Measurements from ENCODE around the gene MCCC2.
"Not testable (repeated sequence)": the region's sequence is repeated elsewhere in the genome, so short reads cannot be mapped to it uniquely, and the experiment has no call there.

MCCC2 gene

DNA sequence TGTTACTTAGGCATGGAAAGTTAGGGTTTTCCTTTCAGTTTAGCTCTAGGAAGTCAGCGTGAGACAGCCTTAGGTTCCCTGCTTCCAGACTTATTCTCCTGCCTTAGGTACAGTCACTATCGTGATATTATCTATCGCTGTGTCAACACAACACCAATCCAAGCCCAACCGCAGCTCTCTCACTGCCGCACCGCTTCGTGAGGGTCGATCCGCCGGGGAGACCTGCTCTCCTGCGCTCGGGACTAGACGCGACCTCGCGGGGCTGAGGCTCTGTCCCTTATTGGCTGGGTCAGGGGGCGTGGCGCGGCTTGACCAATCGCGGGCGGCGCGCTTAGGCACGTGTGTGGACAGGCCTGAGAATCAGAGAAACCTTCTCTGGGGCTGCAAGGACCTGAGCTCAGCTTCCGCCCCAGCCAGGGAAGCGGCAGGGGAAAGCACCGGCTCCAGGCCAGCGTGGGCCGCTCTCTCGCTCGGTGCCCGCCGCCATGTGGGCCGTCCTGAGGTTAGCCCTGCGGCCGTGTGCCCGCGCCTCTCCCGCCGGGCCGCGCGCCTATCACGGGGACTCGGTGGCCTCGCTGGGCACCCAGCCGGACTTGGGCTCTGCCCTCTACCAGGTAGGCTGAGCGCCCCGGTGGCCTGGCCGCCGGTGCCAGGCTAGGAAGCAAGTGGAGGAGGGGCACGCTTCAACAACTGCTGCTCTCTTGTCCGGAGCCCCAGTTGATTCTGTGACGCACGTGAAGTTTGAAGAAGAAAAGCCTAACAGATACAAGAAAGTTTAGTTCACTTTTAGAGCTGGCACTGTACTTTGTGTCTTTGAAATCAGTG lies at the start of gene MCCC2:
Gene MCCC2 (plus strand): TSS at position 400 of the 825 bp plus-strand sequence. CDS start 86 bp downstream, at position 486.
- DNase-seq: peak; percentile 97

GRCh38 chr5:71537687-71538086 lies 49.5 kb upstream of the MCCC2 start:
- DNase-seq: peak; percentile 70

DNA sequence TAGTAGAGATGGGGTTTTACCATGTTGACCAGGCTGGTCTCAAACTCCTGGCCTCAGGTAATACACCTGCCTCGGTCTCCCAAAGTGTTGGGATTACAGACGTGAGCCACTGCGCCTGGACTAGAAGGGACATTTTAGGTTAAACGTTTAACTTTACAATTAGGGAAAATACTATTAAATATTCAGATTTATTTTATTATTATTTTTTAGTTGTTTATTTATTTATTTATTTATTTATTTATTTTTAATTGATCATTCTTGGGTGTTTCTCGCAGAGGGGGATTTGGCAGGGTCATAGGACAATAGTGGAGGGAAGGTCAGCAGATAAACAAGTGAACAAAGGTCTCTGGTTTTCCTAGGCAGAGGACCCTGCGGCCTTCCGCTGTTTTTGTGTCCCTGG lies 36.3 kb upstream of the MCCC2 start:
- DNase-seq: not testable (repeated sequence)

GRCh38 chr5:71551582-71551981 lies 35.6 kb upstream of the MCCC2 start:
- DNase-seq: not testable (repeated sequence)

GRCh38 chr5:71552026-71552749 lies 35.0 kb upstream of the MCCC2 start:
- DNase-seq: not testable (repeated sequence)

DNA sequence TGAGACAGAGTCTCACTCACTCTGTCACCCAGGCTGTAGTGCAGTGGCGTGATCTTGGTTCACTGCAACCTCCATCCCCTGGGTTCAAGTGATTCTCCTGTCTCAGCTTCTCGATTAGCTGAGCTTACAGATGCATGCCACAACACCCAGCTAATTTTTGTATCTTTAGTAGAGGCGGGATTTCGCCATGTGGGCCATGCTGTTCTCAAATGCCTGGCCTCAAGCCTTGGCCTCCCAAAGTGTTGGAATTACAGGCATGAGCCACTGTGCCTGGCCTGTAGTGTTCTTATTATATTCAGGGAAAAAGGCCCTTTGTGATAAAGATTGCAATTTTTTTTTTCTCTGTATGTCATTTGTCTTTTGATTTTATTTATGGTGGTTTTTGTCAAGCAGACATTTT lies 24.0 kb upstream of the MCCC2 start:
- no peak for DNase-seq

DNA sequence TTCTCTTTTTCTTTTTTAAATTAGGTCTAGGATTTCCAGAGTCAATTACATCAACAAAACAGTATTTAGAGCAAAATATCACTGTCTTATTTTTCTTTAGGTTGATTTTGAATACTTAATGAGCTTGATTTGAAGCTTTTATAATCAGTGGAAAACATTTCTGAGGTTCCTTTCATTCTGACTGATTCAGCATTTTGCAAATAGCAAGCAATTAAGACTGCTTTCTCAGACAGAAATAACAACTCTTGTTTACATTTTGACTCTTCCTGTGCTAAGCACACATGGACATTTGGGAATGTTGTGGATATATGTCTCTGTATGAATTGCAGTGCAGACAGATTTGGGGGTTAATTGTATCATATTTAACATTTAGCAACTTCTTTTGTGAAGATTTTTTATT lies 22.2 kb upstream of the MCCC2 start:
- DNase-seq: no peak

DNA sequence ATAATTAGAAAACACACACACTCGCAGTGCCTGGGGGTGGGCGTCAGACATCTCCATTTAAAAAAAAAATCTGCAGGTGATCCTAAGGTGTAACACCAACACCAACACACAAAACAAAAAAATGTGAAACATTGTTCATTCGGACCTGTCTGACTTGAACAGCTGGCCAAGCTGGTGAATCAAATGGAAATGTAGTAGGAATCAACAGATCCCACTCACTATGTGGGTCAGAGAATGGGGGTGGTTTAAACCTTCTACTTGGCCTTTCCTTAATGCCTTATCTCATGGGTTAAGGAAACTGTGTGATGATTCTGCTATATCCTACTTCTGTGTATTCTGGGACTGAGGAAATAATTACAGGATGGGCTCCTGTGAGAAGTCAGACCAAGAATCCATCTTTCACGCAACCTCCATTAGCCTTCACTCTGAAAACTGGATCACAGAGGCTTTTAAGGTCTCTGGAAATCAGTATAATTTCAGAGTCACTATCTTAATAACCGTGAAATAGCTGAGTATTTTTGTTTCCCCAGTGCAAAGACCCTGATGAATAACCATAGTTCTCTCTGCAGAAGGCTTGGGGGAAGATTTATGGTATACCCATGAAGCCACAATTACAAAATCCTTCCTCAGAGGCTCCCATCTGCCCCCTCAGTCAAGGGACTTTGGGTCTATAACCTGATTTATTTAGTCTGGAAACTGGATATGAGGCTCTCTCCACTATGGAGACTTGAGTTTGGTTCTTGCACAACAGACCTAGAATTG lies 17.2 kb upstream of the MCCC2 start:
- DNase-seq: no peak

- not testable (repeated sequence) for DNase-seq
Observed at GRCh38 chr5:71571811-71572210, 15.3 kb upstream of the MCCC2 start.

DNA sequence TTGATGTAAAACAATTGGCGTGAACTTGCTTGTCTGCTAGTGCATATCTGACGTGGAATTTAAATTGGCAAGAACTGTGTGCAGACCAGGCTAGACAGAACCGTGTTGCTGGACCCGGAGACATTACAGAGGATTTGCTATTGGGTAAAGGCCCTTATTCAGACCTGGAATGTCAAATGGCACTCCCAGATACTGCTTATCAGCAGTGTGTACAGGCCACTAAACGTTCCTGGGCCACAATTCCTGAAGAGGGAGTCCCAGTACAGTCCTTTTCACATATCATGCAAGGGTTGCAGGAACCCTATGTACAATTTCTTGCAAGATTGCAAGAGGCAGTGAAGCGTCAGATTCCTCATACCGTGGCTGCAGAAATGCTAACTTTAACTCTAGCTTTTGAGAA lies 13.5 kb upstream of the MCCC2 start:
- DNase-seq: no peak

GRCh38 chr5:71575588-71575987 lies 11.6 kb upstream of the MCCC2 start:
- DNase-seq: not testable (repeated sequence)

DNA sequence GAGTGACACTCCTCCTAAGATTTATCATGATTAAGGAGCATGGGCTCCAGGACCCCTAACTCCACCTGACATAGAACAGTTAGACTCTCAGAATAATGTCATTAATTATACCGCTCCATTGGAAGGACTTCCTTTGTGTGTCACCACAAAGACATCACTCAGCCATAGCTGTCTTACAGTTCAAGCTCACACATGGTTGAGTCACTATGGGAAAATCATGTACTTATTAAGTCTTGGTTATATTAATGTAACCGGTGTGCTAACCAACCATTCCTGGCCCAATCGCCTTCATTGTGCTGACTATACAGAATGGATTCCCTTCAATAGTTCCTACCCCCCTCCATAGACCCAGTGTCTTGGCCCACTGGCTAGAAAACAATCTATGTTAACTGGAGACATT lies 10.9 kb upstream of the MCCC2 start:
- DNase-seq: no peak

DNA sequence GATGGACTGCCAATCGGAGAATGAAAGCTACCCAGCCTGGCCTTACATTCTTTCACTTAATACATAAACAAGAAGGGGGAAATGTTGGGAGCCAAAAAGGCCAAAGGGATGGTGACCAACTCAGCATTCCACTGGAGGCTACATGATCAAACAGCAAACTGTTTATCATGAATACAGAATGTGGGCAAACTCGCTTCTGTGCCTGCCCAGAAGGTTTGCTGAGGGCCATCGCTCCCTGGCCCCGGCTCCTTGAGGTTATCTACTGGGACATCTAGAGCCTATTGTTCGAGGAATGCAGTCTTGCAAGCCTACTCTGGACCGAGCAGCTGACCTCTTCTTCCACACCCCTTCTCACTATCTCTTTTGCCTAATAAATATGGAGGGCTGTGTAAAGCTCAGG lies 9.3 kb upstream of the MCCC2 start:
- DNase-seq: not testable (repeated sequence)

- no peak for DNase-seq
Observed at GRCh38 chr5:71582945-71583584, 4.1 kb upstream of the MCCC2 start.

DNA sequence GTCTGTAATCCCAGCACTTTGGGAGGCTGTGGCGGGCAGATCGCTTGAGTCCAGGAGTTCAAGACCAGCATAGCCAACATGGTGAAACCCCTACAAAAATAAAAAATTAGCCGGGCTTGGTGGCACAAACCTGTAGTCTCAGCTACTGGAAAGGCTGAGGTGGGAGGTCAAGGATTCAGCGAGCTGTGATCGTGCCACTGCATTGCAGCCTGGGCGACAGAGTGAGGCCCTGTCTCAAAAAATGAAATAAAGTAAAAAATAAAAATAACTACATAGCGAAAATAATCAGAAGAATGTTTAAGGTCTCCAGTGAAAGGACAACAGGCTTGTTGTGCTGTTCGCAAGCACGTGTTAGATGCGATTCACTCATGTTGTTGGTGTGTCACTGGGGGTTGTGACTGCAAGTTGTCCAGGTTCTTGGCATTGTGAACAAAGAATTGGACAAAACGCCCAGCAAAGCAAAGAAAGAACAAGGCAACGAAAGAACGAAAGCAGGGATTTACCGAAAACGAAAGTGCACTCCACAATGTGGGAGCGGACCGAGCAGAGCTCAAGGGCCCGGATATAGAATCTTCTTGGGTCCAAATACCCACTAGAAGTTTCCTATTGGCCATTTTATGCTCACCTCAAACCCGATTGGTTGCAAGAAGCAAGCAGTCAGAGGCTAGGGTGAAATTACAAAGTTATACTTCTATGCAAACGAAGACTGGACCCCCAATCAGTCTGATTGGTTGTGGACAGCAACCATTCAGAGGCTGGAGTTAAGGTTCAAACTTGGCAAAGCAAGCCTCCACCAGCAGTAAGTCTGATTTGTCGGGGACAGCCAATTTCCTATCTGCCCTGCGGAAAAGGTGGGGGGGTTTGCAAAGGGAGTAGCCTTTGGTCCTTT lies 844 bp upstream of the MCCC2 start:
- DNase-seq: peak; percentile 96

DNA sequence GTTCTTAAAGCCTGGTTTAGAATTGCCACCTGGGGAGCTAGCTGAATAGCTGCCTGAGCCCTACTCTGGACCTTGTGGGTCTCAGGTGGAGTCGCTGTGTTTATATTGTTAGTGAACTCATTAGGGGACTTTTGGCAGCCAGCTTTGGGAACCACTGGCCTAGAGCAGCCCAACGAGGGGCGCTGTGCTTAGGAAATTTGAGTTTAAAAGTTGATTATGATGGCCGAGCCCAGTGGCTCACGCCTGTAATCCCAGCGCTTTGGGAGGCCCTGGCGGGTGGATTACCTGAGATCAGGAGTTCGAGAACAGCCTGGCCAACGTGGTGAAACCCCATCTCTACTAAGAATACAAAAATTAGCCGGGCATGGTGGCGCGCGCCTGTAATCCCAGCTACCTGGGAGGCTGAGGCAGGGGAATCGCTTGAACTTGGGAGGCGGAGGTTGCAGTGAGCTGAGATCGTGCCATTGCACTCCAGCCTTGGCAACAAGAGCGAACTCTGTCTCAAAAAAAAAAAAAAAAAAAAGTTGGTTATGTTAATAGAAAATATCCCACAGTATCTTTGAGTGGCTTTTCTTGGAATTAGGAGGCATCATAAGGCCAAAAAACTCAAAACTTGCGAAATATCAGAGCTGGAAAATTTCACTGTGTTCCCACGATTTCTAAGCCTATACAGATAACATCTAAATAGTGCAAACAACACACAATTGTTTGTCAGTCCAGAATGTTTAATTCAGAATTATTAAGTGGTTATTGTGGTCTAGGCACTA lies 809 bp downstream of the MCCC2 start:
- peak; percentile 59 for DNase-seq

GRCh38 chr5:71588533-71588885 lies 1.4 kb downstream of the MCCC2 start:
- no peak for DNase-seq

- no peak for DNase-seq
Observed at GRCh38 chr5:71589903-71590302, 2.8 kb downstream of the MCCC2 start.

- DNase-seq: no peak
Observed at GRCh38 chr5:71591100-71591499, 4.0 kb downstream of the MCCC2 start.

DNA sequence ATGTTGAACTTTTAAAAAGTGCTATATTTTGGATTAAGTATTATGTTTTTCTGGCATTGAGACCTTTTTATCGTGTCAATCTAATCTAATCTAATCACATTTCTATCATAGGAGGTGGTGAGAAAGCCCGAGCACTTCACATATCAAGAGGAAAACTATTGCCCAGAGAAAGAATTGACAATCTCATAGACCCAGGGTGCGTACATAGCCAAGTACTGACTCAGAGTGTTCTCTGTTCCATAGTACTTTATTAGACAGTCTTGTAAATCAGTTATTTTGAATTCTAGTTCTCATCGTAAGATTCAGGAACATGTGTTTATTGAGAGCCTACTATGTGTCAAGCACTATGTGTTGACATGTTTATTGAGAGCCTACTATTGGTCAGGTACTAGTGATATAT lies 9.0 kb downstream of the MCCC2 start:
- no peak for DNase-seq

DNA sequence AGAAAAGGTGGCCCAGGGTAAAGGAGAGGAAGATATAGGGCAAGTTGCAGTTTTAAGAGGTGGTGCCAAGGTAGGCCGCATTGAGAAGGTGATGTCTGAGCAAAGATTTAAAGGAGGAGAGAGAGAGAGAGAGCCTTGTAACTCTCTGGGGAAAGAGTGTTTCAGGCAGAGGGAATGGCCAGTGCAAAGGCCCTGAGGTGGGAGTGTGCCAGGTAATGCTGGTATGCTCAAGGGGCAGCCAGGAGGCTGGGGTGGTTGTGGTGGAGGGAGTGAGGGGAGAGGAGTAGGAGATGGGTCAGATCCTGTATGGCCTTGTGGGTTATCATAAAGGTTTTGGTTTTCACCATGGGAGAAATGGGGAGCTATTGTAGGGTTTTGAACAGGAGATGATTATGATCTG lies 9.9 kb downstream of the MCCC2 start:
- DNase-seq: no peak
